Measurements from ENCODE around the gene KPNB1.

DNA sequence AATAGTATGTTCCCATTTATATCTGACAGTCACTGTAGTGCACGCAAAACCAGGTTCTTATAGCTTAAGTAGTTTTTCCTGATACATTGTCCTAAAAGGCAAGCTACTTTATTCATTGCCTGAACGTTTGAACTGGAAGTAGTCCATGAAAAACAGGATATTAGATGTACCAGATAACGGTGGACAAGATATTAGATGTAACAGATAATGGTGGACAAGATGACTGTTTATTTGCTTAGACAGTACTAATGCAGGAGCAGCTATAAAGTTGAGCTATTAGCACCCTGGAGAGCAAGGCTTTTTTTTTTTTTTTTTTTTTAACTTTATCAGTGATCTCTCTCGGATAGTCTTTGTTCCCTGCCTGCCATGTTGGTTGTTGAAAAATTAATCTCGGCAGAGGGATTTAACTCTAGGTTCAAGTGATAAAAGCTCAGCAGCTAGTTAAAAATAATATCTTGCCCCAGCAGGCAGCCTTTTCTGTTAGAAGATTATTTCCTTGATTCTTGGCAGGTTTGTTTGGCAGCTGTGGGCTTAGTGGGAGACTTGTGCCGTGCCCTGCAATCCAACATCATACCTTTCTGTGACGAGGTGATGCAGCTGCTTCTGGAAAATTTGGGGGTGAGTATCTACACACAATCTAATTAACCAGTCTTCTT is 26.9 kb downstream of the KPNB1 start:
- TF ChIP-seq, protein P1, sequence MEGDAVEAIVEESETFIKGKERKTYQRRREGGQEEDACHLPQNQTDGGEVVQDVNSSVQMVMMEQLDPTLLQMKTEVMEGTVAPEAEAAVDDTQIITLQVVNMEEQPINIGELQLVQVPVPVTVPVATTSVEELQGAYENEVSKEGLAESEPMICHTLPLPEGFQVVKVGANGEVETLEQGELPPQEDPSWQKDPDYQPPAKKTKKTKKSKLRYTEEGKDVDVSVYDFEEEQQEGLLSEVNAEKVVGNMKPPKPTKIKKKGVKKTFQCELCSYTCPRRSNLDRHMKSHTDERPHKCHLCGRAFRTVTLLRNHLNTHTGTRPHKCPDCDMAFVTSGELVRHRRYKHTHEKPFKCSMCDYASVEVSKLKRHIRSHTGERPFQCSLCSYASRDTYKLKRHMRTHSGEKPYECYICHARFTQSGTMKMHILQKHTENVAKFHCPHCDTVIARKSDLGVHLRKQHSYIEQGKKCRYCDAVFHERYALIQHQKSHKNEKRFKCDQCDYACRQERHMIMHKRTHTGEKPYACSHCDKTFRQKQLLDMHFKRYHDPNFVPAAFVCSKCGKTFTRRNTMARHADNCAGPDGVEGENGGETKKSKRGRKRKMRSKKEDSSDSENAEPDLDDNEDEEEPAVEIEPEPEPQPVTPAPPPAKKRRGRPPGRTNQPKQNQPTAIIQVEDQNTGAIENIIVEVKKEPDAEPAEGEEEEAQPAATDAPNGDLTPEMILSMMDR (optimal IDR thresholded peaks at IDR 0.05 in 1 of 3, IDR thresholded peaks at IDR 0.05 in 1 of 3, conservative IDR thresholded peaks at IDR 0.05 in 1 of 3; ENCODE audit: extremely low read depth in 1 of 3, insufficient read depth in 2 of 3, low read length in 3 of 3): no peak
- TF ChIP-seq EZH2 (IDR thresholded peaks at IDR 0.05; ENCODE audit: low read length): no peak

Measured in keratinocyte (primary cell).